CD4-positive, alpha-beta T cell treated with Interleukin-17A for 1 hour (primary cell): ENCODE data around the gene RHO.
"Not testable (repeated sequence)": the region's sequence is repeated elsewhere in the genome, so short reads cannot be mapped to it uniquely, and the experiment has no call there.

Experiments
- DNase-seq: peaks from one replicate; pipeline ENCODE4 v3.0.0-alpha.2; 2020

Gene RHO

GRCh38 chr3:129522953-129523352 is 5.5 kb upstream of the RHO start:
- DNase-seq, result no peak

- no peak for DNase-seq
These were observed 4.4 kb upstream of the RHO start for GRCh38 chr3:129524081-129524480.

- DNase-seq, result no peak
These were observed 3.0 kb upstream of the RHO start for GRCh38 chr3:129525341-129525968.

- DNase-seq, result peak; percentile 22
These were observed 2.1 kb upstream of the RHO start for GRCh38 chr3:129526121-129526900.

GRCh38 chr3:129527262-129527661 is 1.2 kb upstream of the RHO start:
- DNase-seq, result no peak

GRCh38 chr3:129529436-129530210 is 1.2 kb downstream of the RHO start:
- DNase-seq, result no peak

- no peak for DNase-seq
These were observed 1.9 kb downstream of the RHO start for GRCh38 chr3:129530251-129530791.

GRCh38 chr3:129530821-129531220 is 2.4 kb downstream of the RHO start:
- DNase-seq, result no peak

- no peak for DNase-seq
These were observed 3.3 kb downstream of the RHO start for GRCh38 chr3:129531699-129532098.

- no peak for DNase-seq
These were observed 3.8 kb downstream of the RHO start for GRCh38 chr3:129532261-129532660.

- no peak for DNase-seq
These were observed 5.0 kb downstream of the RHO start for GRCh38 chr3:129533406-129533805.

GRCh38 chr3:129534428-129535027 is 6.1 kb downstream of the RHO start:
- no peak for DNase-seq

GRCh38 chr3:129535075-129535474 is 6.6 kb downstream of the RHO start:
- no peak for DNase-seq

GRCh38 chr3:129536374-129536667 is 7.9 kb downstream of the RHO start:
- DNase-seq, result no peak

GRCh38 chr3:129536804-129537203 is 8.4 kb downstream of the RHO start:
- DNase-seq, result no peak

GRCh38 chr3:129539206-129539605 is 10.8 kb downstream of the RHO start:
- DNase-seq, result no peak

- no peak for DNase-seq
These were observed 12.5 kb downstream of the RHO start for GRCh38 chr3:129540776-129541516.

GRCh38 chr3:129542747-129543146 is 14.3 kb downstream of the RHO start:
- DNase-seq, result no peak

- no peak for DNase-seq
These were observed 14.8 kb downstream of the RHO start, which contains the start of gene H1-8 for GRCh38 chr3:129543156-129543790. Gene H1-8, plus strand, starts transcription at chr3:129543175. Its CDS starts 44 bp downstream, at chr3:129543219.

GRCh38 chr3:129543999-129544398 is 15.6 kb downstream of the RHO start:
- no peak for DNase-seq

GRCh38 chr3:129545951-129546350 is 17.5 kb downstream of the RHO start:
- DNase-seq, result not testable (repeated sequence)

GRCh38 chr3:129547241-129547640 is 18.8 kb downstream of the RHO start:
- DNase-seq, result no peak
